Measurements from ENCODE around the gene KCND3.

Gene KCND3

DNA sequence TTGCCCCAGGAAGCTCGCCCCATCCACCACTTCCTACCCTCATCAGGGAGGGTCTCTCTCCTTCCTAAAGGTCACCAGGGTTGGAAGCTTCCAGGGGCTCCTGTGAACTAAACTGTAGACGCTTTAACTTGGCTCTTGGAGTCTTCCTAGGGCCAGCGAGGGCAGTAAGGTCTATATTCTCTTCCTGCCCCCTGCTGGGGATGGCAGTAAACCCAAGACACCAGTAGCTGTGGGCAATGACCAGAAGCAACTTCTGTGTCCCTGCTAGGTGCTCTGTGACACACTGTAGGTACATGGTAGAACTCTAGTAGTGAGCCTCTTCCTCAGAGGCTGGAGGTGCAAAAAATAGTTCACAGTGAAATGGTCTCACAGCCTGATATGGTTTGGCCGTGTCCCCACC lies 30.0 kb downstream of the KCND3 start:
- Histone ChIP-seq H3K9me2 (replicated peaks; ENCODE audit: control insufficient read depth, low read length) (no peaks in the 10 kb centered on the region), H4K20me1 (ENCODE audit: control insufficient read depth, insufficient read depth, low read depth, low read length) (no peaks in the 10 kb centered on the region), H3K4me2 (ENCODE audit: low read length) (no peak overlapping the region), H3K27me3 (ENCODE audit: control insufficient read depth, low read length) (peaks cover 18% of the 10 kb centered on the region), H3K36me3 (ENCODE audit: control insufficient read depth, low read length) (no peaks in the 10 kb centered on the region), H3F3A (ENCODE audit: control insufficient read depth, insufficient read depth) (no peaks in the 10 kb centered on the region), H3K27ac (ENCODE audit: low read depth, low read length) (no peak overlapping the region), H3K9me3 (ENCODE audit: control insufficient read depth, insufficient read depth, low read length) (no peaks in the 10 kb centered on the region), H3K4me3 (ENCODE audit: low read length) (no peak overlapping the region), H3K79me2 (ENCODE audit: control insufficient read depth, low read length) (no peaks in the 10 kb centered on the region), H3K4me1 (ENCODE audit: control insufficient read depth, low read length) (no peaks in the 10 kb centered on the region)
- TF ChIP-seq CTCF (IDR thresholded peaks at IDR 0.05; ENCODE audit: low read depth, low read length, poor library complexity, severe bottlenecking): no peak
- TF ChIP-seq EZH2phosphoT487 (IDR thresholded peaks at IDR 0.05; ENCODE audit: borderline replicate concordance, low read length): no peak

- peaks cover 13% of the 10 kb centered on the region for H3K27me3 ChIP-seq (ENCODE audit: control insufficient read depth, low read length)
- H3F3A ChIP-seq (ENCODE audit: control insufficient read depth, insufficient read depth): no peaks in the 10 kb centered on the region
Observed at GRCh38 chr1:111958851-111959250, 30.6 kb downstream of the KCND3 start.

DNA sequence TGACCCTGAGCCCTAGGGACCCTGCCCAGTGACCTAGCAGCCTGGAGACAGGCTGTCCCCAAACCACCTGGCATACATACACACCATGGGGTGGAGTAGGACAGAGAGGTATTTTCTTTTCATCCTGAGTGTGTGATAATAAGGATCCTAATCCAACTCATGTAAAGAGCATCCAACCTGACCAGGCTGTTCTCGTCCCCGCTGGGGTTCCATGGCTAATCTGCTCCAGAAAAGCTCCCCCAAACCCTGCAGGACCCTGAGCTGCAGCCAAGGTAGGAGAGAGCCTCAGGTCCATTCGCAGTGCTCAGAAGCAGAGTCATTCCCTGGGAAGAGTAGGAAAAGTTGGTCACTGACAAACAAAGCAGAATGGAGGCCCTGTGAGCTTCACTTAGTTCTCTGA lies 31.4 kb downstream of the KCND3 start:
- Histone ChIP-seq H3K4me1 (ENCODE audit: control insufficient read depth, low read length) (no peaks in the 10 kb centered on the region), H3K9me2 (replicated peaks; ENCODE audit: control insufficient read depth, low read length) (no peaks in the 10 kb centered on the region), H3K27me3 (ENCODE audit: control insufficient read depth, low read length) (peaks cover 6% of the 10 kb centered on the region), H3K79me2 (ENCODE audit: control insufficient read depth, low read length) (no peaks in the 10 kb centered on the region), H3K9me3 (ENCODE audit: control insufficient read depth, insufficient read depth, low read length) (no peaks in the 10 kb centered on the region), H3F3A (ENCODE audit: control insufficient read depth, insufficient read depth) (no peaks in the 10 kb centered on the region), H3K27ac (ENCODE audit: low read depth, low read length) (no peak overlapping the region), H3K4me3 (ENCODE audit: low read length) (no peak overlapping the region), H4K20me1 (ENCODE audit: control insufficient read depth, insufficient read depth, low read depth, low read length) (no peaks in the 10 kb centered on the region), H3K36me3 (ENCODE audit: control insufficient read depth, low read length) (no peaks in the 10 kb centered on the region), H3K4me2 (ENCODE audit: low read length) (no peak overlapping the region)
- TF ChIP-seq EZH2phosphoT487 (IDR thresholded peaks at IDR 0.05; ENCODE audit: borderline replicate concordance, low read length): no peak
- TF ChIP-seq CTCF (IDR thresholded peaks at IDR 0.05; ENCODE audit: low read depth, low read length, poor library complexity, severe bottlenecking): no peak

More at GRCh38 chr1:111958851-111959250, 30.6 kb downstream of the KCND3 start:
- H3K4me1 ChIP-seq (ENCODE audit: control insufficient read depth, low read length): no peaks in the 10 kb centered on the region
- H3K4me3 ChIP-seq (ENCODE audit: low read length): no peak overlapping the region
- H4K20me1 ChIP-seq (ENCODE audit: control insufficient read depth, insufficient read depth, low read depth, low read length): no peaks in the 10 kb centered on the region
- no peaks in the 10 kb centered on the region for H3K9me3 ChIP-seq (ENCODE audit: control insufficient read depth, insufficient read depth, low read length)
- no peaks in the 10 kb centered on the region for H3K79me2 ChIP-seq (ENCODE audit: control insufficient read depth, low read length)
- no peaks in the 10 kb centered on the region for H3K9me2 ChIP-seq (replicated peaks; ENCODE audit: control insufficient read depth, low read length)
- H3K27ac ChIP-seq (ENCODE audit: low read depth, low read length): no peak overlapping the region
- H3K36me3 ChIP-seq (ENCODE audit: control insufficient read depth, low read length): no peaks in the 10 kb centered on the region
- no peak for TF ChIP-seq CTCF (IDR thresholded peaks at IDR 0.05; ENCODE audit: low read depth, low read length, poor library complexity, severe bottlenecking)
- no peak for TF ChIP-seq EZH2phosphoT487 (IDR thresholded peaks at IDR 0.05; ENCODE audit: borderline replicate concordance, low read length)
- no peak overlapping the region for H3K4me2 ChIP-seq (ENCODE audit: low read length)
